GM12874 (cell line): ENCODE measurements around the gene PRLH.

Experiments
- CTCF ChIP-seq: IDR thresholded peaks from 2 replicates; pipeline ENCODE4 v1.5.1; 2011; ENCODE audit warnings: low read depth, mild to moderate bottlenecking, control low read depth, low read length, moderate library complexity; ENCODE audit not compliant: insufficient read depth

Gene PRLH

DNA sequence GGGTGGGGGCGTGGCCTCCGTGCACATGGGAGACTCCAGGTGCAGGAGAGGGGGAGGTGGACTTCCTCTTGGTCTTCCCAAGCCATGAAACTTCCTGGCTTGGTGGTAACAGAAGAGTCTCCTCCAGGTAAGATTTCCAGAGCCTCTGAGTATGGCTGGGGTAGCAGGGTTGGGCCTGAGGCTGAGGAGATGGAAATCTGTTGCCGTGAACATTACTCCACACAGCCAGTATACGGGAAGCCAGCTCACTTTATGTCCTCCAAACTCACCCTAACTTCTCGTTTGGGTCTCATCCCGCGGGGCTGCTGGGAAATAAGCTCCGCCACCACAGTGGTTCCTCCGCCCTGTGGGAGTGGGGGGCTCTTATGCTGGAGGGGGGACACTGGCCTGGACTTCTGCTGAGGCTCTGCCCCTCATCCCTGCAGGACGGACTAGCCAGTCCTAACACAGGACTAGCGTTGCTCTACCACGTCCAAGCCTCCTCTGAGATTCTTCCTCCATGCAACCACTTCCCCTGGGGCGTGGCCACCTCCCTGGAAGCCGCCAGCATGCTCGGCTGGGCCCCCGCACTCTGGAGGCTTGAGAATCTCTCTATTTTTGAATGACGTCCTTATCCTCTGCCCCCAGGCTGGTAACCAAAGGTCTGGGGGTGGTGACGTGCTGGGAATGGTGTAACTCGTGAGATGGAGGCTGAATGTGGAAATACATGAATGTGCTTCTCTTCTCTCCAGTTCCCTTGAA lies 24.9 kb downstream of the PRLH start:
- TF ChIP-seq CTCF: no peak

DNA sequence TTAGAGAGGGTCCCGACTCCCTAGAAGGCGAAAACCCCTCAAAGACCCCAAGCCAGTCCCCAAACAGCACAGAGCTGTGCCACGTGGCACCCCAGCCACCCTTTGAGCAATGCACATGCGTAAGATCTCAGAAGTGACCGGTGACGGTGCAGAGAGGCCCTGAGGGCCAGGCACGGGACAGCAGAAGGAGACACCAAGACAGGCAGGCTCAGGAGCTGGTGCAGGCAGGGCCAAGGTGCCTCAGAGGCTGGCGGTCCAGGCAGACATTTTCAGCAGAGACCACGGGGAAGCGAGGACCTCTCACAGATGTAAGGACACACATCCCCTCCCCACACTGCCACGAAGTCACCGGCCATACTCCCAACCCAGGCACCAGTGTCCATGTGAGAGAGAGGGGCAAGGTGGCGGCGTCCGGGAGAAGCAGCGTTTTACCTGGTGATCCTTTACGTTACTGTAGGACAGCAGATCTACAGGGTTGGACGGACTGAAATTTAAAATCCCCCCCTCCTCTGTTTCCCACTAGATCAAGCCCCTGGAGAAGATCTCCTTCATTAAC lies 26.1 kb downstream of the PRLH start:
- no peak for TF ChIP-seq CTCF

DNA sequence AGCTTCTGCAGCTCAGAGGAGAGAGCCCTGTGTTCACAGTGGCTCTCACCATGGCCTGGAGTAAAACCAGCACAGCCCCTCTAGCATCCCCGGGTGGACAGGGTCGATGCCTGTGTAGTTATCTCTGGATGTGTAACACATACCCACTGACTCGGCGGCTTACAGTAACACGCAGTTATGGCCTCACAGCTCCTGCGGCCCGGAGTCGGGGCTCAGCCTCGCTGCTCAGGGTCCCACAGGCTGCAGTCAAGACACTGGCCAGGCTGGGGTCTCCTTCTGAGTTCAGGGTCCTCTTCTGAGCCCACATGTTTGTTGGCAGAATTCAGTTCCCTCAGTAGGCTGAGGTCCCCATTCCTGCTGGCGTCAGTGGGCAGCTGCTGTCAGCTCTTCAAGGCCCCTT lies 26.7 kb downstream of the PRLH start:
- TF ChIP-seq CTCF: no peak

- TF ChIP-seq CTCF: no peak
Measured at GRCh38 chr2:237593596-237594320, 27.4 kb downstream of the PRLH start.

GRCh38 chr2:237594514-237594871 lies 28.1 kb downstream of the PRLH start:
- TF ChIP-seq CTCF: no peak

GRCh38 chr2:237596520-237597195 lies 30.3 kb downstream of the PRLH start:
- no peak for TF ChIP-seq CTCF
